Heart left ventricle (tissue), 16 donors: ENCODE results near the gene RNF217. TPM values are rescaled to one million over a fixed set of nuclear protein-coding genes. Genes with fewer than 3 reads are reported as not detected.

ENCODE experiments used
- ATAC-seq, 4 donors: fragments of 200-7000 bp; cut with Tn5 transposase; one replicate each; pipeline ENCODE4 v1.9.1; 2020 to 2022; ENCODE audit warnings: moderate library complexity in 4 of 4, mild to moderate bottlenecking in 3 of 4, moderate number of reproducible peaks in 1 of 4
- DNase-seq, 5 donors: peaks; one replicate each; pipeline ENCODE4 v3.0.0-alpha.2; 2020
- H3K27ac ChIP-seq, 12 donors: fragments of 200-600 bp; sonication (generic) in 4 of 12; one replicate each; pipeline versions ENCODE4 v1.5.0 to v1.8.0; 2016 to 2022; ENCODE audit warnings: mild to moderate bottlenecking in 2 of 12
- H3K27me3 ChIP-seq, 9 donors: fragments of 200-600 bp; sonication (generic) in 2 of 9; one replicate each; pipeline versions ENCODE4 v1.5.1 to v1.8.0; 2016 to 2022; ENCODE audit warnings: mild to moderate bottlenecking in 3 of 9
- H3K36me3 ChIP-seq, 9 donors: fragments of 200-600 bp; sonication (generic) in 2 of 9; one replicate each; pipeline versions ENCODE4 v1.5.0 to v1.8.0; 2018 to 2022; ENCODE audit warnings: mild to moderate bottlenecking in 2 of 9
- H3K4me1 ChIP-seq, 12 donors: fragments of 200-600 bp; sonication (generic) in 4 of 12; one replicate each; pipeline versions ENCODE4 v1.5.0 to v1.8.0; 2016 to 2022; ENCODE audit warnings: mild to moderate bottlenecking in 3 of 12
- H3K4me3 ChIP-seq, 12 donors: fragments of 200-600 bp; sonication (generic) in 4 of 12; one replicate each; pipeline versions ENCODE4 v1.5.0 to v1.8.0; 2017 to 2022; ENCODE audit warnings: mild to moderate bottlenecking in 9 of 12, moderate library complexity in 4 of 12
- H3K9me3 ChIP-seq, 12 donors: fragments of 200-600 bp; sonication (generic) in 4 of 12; one replicate each; pipeline versions ENCODE4 v1.5.0 to v1.8.0; 2016 to 2022; ENCODE audit warnings: mild to moderate bottlenecking in 1 of 12
- CTCF ChIP-seq, 12 donors: fragments of 200-600 bp; sonication (generic) in 4 of 12; IDR thresholded peaks; one replicate each; pipeline versions ENCODE4 v1.5.0 to v1.8.0; 2018 to 2022; ENCODE audit warnings: antibody characterized with exemption in 12 of 12, mild to moderate bottlenecking in 5 of 12
- POLR2A ChIP-seq, 2 donors: fragments of 450-650 bp; IDR thresholded peaks; one replicate each; pipeline ENCODE4 v1.6.1; 2017; ENCODE audit warnings: antibody characterized with exemption in 2 of 2, mild to moderate bottlenecking in 2 of 2, moderate library complexity in 2 of 2
- WGBS, 4 donors: extraction: QIAGEN DNeasy Blood & Tissue Kit in 2 of 4; methylation state at CpG; one replicate each; pipeline versions ENCODE4 v1.1.5 to v1.1.7; 2013 to 2018; 5-methylcytosine and 5-hydroxymethylcytosine counted together
- intact Hi-C, 10 donors: fragments of 100-400 bp; cut with DNase I; formaldehyde crosslinking; loops; one replicate each; pipeline versions ENCODE4 v1.11.1 to v1.14.2; 2022
- polyA plus RNA-seq, 2 donors: library from polyadenylated mRNA; stranded (reverse); fragments of 200-250 nt; gene quantifications; one replicate each; pipeline ENCODE4 v1.2.3, GENCODE V29; 2013
- total RNA-seq, 9 donors: library from RNA; depleted of rRNA in 2 of 9; stranded (reverse); fragments of >200 nt in 2 of 9; fragmentation: NEBNext Ultra II Directional in 3 of 9; extraction: Animal tissue kit (Norgen Biotek cat#: 25700) in 3 of 9; gene quantifications; one replicate each; pipeline versions ENCODE4 v1.1.0 to v1.2.4, GENCODE V29; 2016 to 2023
- donor health status: ischemic (EF 13 %, LVEDD 7.1; RV severe dilation, severe dysfunction).
- donor health status: healthy with polysubstance abuse.
- donor health status: DM: no; HTN: yes; CAD: no.
- donor health status: DM: no; HTN: no; CAD: no.
- donor health status: ischemic (EF 25% LVEDD 6.9; RV normal size, moderate dysfunction).
- donor health status: ischemic (EF 25% LVEDD 5.7; RV mildly dilated, moderate dysfunction).
- donor health status: healthy.
- donor health status: DM: yes; HTN: yes; CAD: no.
- donor health status: ischemic (EF 35%, LVEDD 5.7; RV mildly dilated, moderate dysfunction).
- donor health status: nonischemic (EF 11% LVEDD 7.7; RV severe dilation, severe dysfunction).
- donor health status: DM: yes; HTN: yes; CAD: no.
- donor health status: PGD.
- donor health status: ischemic (EF 29% LVEDD 5.4; RV normal size, mild dysfunction).
- donor health status: nonischemic (EF 23%, LVEDD 6.1; RV moderate dilation, normal function).

RNF217 gene
- total and polyA plus RNA-seq, 11 donors, result 2.2 to 21.6 (median 13.9) TPM

DNA sequence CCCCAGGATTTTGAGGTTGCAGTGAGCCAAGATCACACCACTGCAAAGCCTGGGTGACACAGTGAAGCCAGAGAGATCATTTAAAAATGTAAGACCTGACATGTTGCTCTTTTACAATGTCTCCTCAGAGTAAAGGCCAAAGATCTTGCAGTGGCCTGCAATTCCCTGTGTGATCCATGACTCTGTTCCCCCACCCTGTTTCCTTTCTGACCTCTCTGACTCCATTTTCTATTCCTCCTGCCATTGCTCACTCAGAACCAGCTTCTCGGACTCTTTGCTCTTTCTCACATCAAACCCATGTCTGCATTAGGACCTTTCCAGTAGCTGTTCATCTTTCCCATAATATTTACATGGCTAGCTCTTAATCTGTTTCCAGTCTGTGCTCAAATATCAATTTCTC, 28.8 kb downstream of the RNF217 start:
- ATAC-seq (no peak), DNase-seq (no peak)
- H3K4me3 ChIP-seq, result no peak overlapping the region
- peaks cover 0 to 11% (median 0%) of the 10 kb centered on the region in 12 donors for H3K4me1 ChIP-seq
- intact Hi-C loops, result no loop called here
- 93 to 100% (median 98%) methylated on average over 1 of the region's 1 CpG for WGBS, 4 donors
- TF ChIP-seq CTCF (IDR thresholded peaks at IDR 0.05), result no peak
- no peak for TF ChIP-seq POLR2A (IDR thresholded peaks at IDR 0.05)
- no peaks in the 10 kb centered on the region for H3K36me3 ChIP-seq
- no peaks in the 10 kb centered on the region for H3K27me3 ChIP-seq
- no peaks in the 10 kb centered on the region for H3K9me3 ChIP-seq
- H3K27ac ChIP-seq, result no peak overlapping the region

DNA sequence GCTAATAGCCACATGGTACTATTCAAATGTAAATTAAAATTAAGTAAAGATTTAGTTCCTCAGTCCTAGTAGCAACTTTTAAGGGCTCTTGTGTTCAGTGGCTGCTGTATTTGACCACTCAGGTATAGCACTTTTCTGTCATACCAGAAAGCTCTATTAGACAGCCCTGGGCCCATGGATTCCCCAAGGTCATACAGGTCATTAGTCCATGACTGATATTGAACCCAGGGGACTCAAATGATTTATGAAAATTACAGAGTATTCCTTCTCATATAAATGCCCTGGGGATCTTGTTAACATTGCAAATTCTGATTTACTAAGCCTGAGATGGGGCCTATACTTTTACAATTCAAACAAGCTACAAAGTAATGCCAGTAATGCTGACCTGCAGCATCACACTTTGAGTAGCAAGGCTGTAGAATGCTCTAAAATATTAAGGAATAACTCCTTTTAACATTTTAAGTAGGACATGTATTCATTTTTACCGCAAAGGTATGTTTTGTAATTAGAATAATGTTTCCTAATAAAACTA, 29.6 kb downstream of the RNF217 start:
- H3K4me3 ChIP-seq, result no peak overlapping the region
- H3K27me3 ChIP-seq, result no peaks in the 10 kb centered on the region
- 97 to 98% (median 98%) methylated on average over 1 of the region's 1 CpG for WGBS, 4 donors
- H3K36me3 ChIP-seq, result no peaks in the 10 kb centered on the region
- peaks cover 0 to 6% (median 0%) of the 10 kb centered on the region in 12 donors for H3K4me1 ChIP-seq
- ATAC-seq (no peak), DNase-seq (no peak)
- H3K9me3 ChIP-seq, result no peaks in the 10 kb centered on the region
- H3K27ac ChIP-seq, result no peak overlapping the region
- intact Hi-C loops, result no loop called here
- TF ChIP-seq CTCF (IDR thresholded peaks at IDR 0.05), result no peak
- no peak for TF ChIP-seq POLR2A (IDR thresholded peaks at IDR 0.05)

GRCh38 chr6:124993327-124993726, 31.1 kb downstream of the RNF217 start:
- WGBS, 4 donors, result 94 to 99% (median 97%) methylated on average over 6 of the region's 6 CpGs
- DNase-seq (no peak), ATAC-seq (no peak)
- Histone ChIP-seq H3K9me3 (no peaks in the 10 kb centered on the region), H3K27me3 (no peaks in the 10 kb centered on the region), H3K4me1 (peaks cover 0 to 6% (median 0%) of the 10 kb centered on the region in 12 donors), H3K27ac (no peak overlapping the region), H3K36me3 (no peaks in the 10 kb centered on the region), H3K4me3 (no peak overlapping the region)
- intact Hi-C loops, result no loop called here
- TF ChIP-seq CTCF (IDR thresholded peaks at IDR 0.05) (no peak), POLR2A (IDR thresholded peaks at IDR 0.05) (no peak)

- intact Hi-C loops, result no loop called here
- TF ChIP-seq CTCF (IDR thresholded peaks at IDR 0.05) (no peak), POLR2A (IDR thresholded peaks at IDR 0.05) (no peak)
- ATAC-seq, result no peak
- H3K27ac ChIP-seq, result no peak overlapping the region
- H3K9me3 ChIP-seq, result no peaks in the 10 kb centered on the region
- no peak for DNase-seq
- H3K4me3 ChIP-seq, result no peak overlapping the region
- peaks cover 0 to 15% (median 2%) of the 10 kb centered on the region in 12 donors for H3K4me1 ChIP-seq
- no peaks in the 10 kb centered on the region for H3K27me3 ChIP-seq
- 82 to 83% (median 83%) methylated on average over 3 of the region's 3 CpGs for WGBS, 4 donors
- no peaks in the 10 kb centered on the region for H3K36me3 ChIP-seq
Measured at GRCh38 chr6:124994648-124995047, 32.4 kb downstream of the RNF217 start.
